GM19397 (cell line): ENCODE data around the gene MOCS1.

Experiments
- ATAC-seq: cut with Tn5 transposase; IDR thresholded peaks from one replicate; pipeline ENCODE4 v1.9.1; 2021; ENCODE audit warnings: mild to moderate bottlenecking, moderate library complexity; ENCODE audit not compliant: unreplicated experiment

MOCS1 gene

DNA sequence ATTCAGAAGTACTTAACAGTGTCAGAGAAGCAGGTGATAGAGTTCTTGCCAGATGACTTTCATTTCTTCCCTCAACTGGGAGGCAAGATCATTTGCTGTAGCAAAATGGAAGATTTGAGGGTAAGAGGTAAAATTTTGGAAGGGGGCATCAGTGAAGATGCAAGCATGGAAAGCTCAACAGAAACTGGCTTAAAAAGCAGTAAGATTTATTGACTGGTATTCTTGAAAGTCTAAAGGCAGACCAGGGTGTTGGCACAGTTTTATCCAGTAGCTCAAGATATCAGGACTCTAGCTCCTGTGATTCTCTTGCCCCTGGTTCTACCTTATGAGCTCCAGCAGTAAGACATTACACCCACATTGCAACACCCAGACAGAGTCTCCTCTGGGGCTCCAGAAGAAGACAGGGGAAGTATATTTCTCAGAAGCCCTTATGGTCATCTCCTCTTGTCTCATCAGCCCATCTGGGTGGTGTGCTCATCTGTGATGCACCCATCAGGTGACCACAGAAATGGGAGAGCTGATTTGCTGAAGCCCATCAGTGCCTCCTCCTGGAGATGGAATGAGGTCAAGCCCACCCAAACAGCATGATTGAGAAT lies 16.0 kb upstream of the MOCS1 start:
- ATAC-seq = no peak

- no peak for ATAC-seq
Measured at GRCh38 chr6:39948199-39948791, 14.0 kb upstream of the MOCS1 start.

DNA sequence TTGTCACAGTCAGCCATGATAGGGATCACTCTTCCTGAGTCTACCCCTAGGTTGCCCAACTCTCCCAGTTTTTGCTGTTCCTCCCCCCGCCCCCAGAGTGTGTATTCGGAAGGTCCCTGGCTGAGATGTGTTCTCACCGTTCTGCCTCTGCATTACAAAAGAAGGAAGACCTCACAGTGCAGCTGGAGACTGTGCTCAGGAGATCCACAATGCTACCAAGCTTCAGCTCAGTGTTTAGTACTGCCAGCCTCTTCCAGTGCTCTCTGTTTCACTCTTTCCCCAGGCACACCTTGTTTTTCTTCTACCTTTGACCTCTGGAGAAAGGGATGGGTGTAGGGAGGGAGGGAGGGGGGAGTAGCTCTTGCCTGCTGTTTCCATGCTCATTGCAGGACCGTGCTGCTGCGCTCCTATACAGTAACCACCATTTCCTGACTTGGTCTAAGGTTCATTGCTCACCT lies 13.4 kb upstream of the MOCS1 start:
- no peak for ATAC-seq

DNA sequence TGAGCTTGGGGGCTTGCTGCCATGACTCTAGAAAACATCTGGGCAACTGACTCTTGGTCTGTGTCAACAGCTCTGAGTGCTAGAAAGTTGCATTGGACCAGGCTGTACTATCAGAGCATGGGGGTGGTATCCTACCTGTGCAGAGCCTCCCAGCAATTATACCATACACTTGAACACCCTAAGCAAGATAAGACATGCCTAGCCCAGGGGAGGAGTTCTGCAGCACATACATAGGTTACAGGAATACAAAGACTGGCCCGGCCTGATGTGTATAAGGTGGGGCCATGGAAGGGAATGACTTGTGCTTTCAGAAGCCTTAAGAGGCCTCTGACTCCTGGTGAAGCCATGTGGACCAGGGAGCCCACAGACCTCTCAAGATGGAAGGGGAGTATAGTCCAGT lies 11.4 kb upstream of the MOCS1 start:
- ATAC-seq = no peak

DNA sequence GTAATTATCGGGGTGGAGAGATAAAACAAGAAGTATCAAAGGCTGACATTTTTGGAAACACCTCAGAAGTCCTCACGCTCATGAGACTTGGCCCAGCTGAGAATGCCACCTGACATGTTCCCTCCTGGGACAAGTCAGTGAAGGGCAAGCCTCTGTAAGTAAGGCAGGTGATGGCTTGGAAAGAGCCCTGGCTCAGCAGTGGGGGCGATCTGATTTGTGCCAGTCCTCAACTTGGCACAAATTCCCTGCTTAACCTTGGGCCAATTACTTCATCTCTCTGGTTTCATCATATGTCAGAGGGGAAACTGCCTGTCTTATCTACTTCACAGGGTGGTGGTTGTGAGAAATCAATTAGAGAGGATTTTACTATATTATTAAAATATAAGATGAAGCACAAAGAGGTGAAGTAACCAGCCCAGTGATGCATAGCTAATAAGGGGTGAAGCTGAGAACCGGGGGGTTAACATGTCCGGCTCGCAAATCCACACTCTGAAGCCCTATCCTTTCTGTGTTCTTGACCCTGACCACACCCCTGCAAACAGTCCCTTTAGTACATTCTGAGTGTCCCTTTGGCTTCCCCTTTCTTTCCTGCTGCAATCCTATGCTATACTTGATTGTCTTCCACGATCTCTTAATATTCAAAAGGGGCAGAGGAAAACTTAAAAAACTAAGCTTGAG lies 8.8 kb upstream of the MOCS1 start:
- no peak for ATAC-seq

DNA sequence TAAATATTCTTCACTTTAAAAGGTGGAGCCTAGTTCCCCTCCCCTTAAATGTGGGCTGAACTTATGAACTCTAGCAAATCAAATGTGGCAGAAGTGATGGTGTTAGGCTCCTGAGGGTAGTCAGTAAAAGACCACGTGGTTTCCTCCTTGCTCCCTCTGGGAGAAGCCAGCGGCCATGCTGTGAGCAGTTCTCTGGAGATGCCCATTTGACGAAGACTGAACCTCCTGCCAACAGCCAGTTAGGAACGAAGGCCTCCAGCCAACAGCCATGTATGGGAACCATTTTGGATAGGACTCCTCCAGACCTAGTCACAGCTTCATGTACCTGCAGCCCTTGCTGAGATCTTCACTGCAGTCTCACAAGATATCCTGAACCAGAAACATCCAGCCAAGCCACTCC lies 7.6 kb upstream of the MOCS1 start:
- no peak for ATAC-seq

DNA sequence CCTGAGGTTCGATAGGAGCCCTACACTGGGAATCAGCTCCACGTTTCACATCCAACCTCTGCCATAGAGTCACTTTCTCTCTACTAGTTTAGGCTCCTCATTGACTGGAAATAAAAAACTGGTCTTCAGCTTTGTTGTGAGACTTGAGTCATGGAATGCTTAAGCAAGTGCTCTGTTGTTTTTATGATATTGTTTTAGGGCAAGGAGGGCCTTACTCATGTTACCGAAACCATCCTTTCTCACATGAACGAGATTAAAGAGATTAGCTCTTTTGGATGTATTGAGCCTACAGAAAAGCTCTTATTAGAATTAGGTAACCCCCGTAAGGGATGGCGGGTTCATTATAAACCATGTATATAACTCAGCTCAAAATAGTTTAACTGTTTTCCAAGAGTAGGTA lies 6.9 kb upstream of the MOCS1 start:
- ATAC-seq = no peak

GRCh38 chr6:39938773-39939654 lies 4.8 kb upstream of the MOCS1 start:
- ATAC-seq = no peak

DNA sequence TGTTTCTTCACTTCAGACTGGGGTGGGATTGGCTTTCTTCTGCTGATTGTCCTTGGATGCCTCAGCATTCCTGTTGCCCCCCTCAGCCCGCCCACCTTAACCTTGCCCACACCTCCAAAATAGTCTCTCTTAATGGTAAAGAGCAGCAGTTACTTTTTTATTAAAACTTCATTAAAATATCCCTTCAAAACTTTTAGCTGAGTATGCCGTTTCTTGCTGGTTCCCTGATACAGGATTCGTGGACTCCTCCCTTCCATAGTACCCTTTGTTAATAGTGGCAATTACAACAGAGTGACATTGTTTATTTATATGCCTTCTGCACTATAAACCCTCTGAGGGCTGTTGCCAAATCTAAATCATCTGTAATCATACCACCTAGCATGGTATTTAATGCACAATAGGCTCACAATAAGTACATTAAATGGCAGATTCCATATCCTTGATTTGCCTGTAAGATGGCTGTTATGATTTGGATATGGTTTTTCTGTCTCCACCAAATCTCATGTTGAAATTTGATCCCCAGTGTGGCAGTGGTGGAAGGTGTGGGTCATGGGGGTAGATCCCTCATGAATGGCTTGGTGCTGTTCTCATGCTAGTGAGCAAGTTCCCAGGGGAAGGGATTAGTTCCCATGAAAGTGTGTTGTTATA lies 3.5 kb upstream of the MOCS1 start:
- ATAC-seq = no peak

GRCh38 chr6:39936857-39937256 lies 2.6 kb upstream of the MOCS1 start:
- no peak for ATAC-seq

DNA sequence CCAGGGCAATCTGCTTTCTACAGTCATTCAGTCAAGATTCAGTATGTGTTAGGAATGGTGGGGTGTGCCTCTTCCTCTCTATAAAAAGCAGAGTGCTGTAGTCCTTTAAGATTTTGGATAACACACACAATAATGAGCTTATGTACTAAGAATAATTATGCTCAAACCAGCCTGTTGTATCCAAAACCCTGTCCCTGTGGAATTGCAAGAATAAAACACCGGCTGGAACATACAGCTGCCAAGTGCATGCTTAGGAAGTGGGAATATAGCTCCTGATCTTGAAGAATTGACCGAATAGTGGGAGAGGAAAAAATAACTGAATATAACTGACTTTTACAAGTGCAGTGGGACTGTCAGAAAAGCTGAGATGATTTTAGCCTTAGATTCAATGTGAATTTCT lies 979 bp upstream of the MOCS1 start:
- no peak for ATAC-seq

GRCh38 chr6:39933669-39934130 lies 562 bp downstream of the MOCS1 start:
- no peak for ATAC-seq

DNA sequence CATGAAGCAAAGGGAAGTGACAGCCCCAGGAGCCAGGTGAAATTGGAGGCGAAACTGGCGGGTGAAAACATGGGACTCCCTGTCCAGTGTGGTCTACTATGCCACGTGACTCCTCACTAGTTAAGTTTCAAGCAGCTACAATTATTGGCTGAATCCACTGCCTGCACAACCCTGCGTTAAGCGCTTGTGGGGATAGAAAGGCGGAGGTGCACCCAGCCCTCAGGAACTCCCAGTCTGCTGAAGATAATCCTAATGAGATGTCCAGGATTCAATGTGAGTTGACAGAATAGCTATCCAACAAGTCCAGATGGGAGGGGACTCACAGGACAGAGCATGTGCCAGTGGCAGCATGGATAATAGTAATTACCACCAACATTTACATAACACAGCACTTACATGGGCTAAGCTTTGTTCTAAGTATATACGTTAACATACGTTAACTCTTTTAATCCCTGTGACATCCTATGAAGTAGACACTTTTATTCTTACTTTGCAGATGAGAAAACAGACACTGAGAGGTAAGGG lies 1.8 kb downstream of the MOCS1 start:
- no peak for ATAC-seq

DNA sequence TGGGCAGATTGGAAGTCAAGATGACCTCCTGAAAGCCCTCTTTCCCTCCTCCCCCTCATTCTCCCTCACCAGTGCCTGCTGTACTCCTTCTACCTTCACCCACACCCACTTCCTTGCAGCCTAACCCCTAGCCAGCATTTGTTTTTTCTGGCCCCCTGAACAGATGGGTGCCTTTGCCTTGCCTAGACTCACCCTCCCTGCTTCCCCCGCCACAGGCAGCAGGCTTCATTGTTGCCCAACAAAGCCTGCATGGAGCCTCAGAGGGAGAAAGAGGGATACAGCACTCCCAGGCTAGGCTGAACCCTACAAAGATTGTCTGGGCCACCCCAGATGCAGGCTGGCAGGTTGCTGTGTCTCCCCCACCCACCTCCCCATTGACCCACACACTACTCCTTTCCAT lies 2.7 kb downstream of the MOCS1 start:
- no peak for ATAC-seq

GRCh38 chr6:39930540-39930939 lies 3.7 kb downstream of the MOCS1 start:
- no peak for ATAC-seq

- ATAC-seq = no peak
Measured at GRCh38 chr6:39929733-39930461, 4.4 kb downstream of the MOCS1 start.

- ATAC-seq = no peak
Measured at GRCh38 chr6:39929039-39929732, 5.1 kb downstream of the MOCS1 start.

DNA sequence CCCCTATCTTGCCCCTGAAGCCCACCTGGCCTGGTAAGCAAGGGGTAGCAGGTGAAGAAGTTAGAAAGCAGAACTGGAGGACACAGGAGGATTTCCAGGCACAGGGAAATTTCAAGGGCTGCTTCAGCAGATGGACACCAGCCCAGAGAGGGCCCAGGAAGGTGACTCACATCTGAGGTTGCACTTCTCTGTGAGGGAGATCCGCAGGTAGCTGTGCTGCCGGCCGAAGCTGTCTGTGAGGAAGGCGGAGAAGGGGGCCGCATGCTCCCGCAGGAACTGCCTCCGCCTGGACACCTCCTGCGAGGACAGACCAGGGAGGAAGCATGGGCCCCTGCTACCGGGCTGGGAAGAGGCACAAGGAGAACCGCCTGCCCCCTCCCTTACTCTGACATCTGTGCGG lies 7.1 kb downstream of the MOCS1 start:
- ATAC-seq = no peak

- ATAC-seq = no peak
Measured at GRCh38 chr6:39926668-39927067, 7.6 kb downstream of the MOCS1 start.

GRCh38 chr6:39925931-39926290 lies 8.4 kb downstream of the MOCS1 start:
- no peak for ATAC-seq
